K562 (cell line): ENCODE results near the gene PI4KA. TPM values are rescaled to one million over a fixed set of nuclear protein-coding genes. Genes with fewer than 3 reads are reported as not detected.
A peak's percentile ranks its signal among the peaks of the same experiment; 100 is the strongest.

Source experiments
- CAMTA2 ChIP-seq: fragments of 250-450 bp; sonication (Bioruptor Pico); conservative IDR thresholded peaks from 2 replicates; pipeline ENCODE4 v1.5.1; 2022
- KDM4B ChIP-seq, 2 experiments: fragments of 450-650 bp in 1 of 2; sonication (generic) in 1 of 2; IDR thresholded peaks; 2 replicates each; pipeline ENCODE4 v1.6.1; 2016 to 2017; ENCODE audit warnings: borderline replicate concordance in 2 of 2, antibody characterized with exemption in 1 of 2, low read depth in 1 of 2, mild to moderate bottlenecking in 1 of 2
- LCOR ChIP-seq: sonication (generic); formaldehyde crosslinking; IDR thresholded peaks from 2 replicates; pipeline ENCODE4 v1.8.0; 2022; ENCODE audit warnings: mild to moderate bottlenecking, missing genetic modification reagents
- MXI1 ChIP-seq: IDR thresholded peaks from 2 replicates; pipeline ENCODE4 v1.6.1; 2011; ENCODE audit warnings: low read depth, mild to moderate bottlenecking, improper control_type of control experiment, low read length
- RUNX1 ChIP-seq: sonication (generic); IDR thresholded peaks from 2 replicates; pipeline ENCODE4 v1.6.1; 2016; ENCODE audit warnings: antibody characterized with exemption, low read depth
- SMAD3 ChIP-seq: fragments of 450-650 bp; formaldehyde crosslinking; conservative IDR thresholded peaks from 2 replicates; pipeline ENCODE4 v1.4.0; 2020; ENCODE audit warnings: mild to moderate bottlenecking
- SMC3 ChIP-seq: conservative IDR thresholded peaks from 2 replicates; pipeline ENCODE4 v1.6.1; 2011; ENCODE audit warnings: low read depth, low read length, improper control_type of control experiment; ENCODE audit not compliant: insufficient read depth
- SRSF7 ChIP-seq: fragments of 200-400 bp; formaldehyde crosslinking; optimal IDR thresholded peaks from 2 replicates; pipeline ENCODE3; 2017; ENCODE audit warnings: mild to moderate bottlenecking, low read depth, low read length
- TAF1 ChIP-seq: IDR thresholded peaks from 2 replicates; pipeline ENCODE4 v1.6.1; 2011; ENCODE audit warnings: mild to moderate bottlenecking, low read length, moderate library complexity; ENCODE audit not compliant: insufficient read depth, control insufficient read depth, severe bottlenecking; ENCODE audit errors: extremely low read depth
- ZKSCAN3 ChIP-seq: fragments of 250-450 bp; sonication (Bioruptor Pico); IDR thresholded peaks from 2 replicates; pipeline ENCODE4 v1.4.0; 2020
- ZNF224 ChIP-seq: sonication (generic); formaldehyde crosslinking; IDR thresholded peaks from 2 replicates; pipeline ENCODE4 v1.8.0; 2022; ENCODE audit warnings: mild to moderate bottlenecking, missing genetic modification reagents
- ZNF444 ChIP-seq: fragments of 250-450 bp; sonication (Bioruptor Pico); IDR thresholded peaks from 2 replicates; pipeline ENCODE4 v1.4.0; 2020; ENCODE audit warnings: mild to moderate bottlenecking, moderate library complexity
- ZNF696 ChIP-seq: fragments of 250-450 bp; sonication (Bioruptor Pico); conservative IDR thresholded peaks from 2 replicates; pipeline ENCODE4 v1.4.0; 2020; ENCODE audit warnings: mild to moderate bottlenecking, moderate library complexity
- polyA plus RNA-seq, 8 experiments: library from polyadenylated mRNA; depleted of rRNA in 4 of 8; stranded (reverse) in 5 of 8; unstranded in 3 of 8; fragments of >200 nt; fragmentation: Nextera tagmentation in 2 of 8; fragmentation: Illumina TruSeq in 1 of 8; extraction: Ambion mirVana in 2 of 8; extraction: Trizol in 1 of 8; gene quantifications; 2 replicates each; pipeline versions ENCODE4 v1.2.1 to v1.2.3, GENCODE V29; 2011 to 2014; ENCODE audit warnings: inconsistent platforms in 1 of 8, missing spikeins in 1 of 8
- total RNA-seq, 7 experiments: library from RNA; depleted of rRNA in 6 of 7; stranded (reverse); fragments of >200 nt in 6 of 7; fragmentation: Illumina TruSeq in 2 of 7; extraction: Trizol in 2 of 7; gene quantifications; 2 replicates each; pipeline versions ENCODE4 v1.2.1 to v1.2.3, GENCODE V29; 2011 to 2021; ENCODE audit warnings: low replicate concordance in 1 of 7
- TF ChIP-seq, protein P1 (sequence below): sonication (generic); formaldehyde crosslinking; IDR thresholded peaks from 2 replicates; pipeline ENCODE4 v1.8.1; 2023; ENCODE audit warnings: mild to moderate bottlenecking, missing genetic modification reagents
- TF ChIP-seq, protein P2 (sequence below): fragments of 450-650 bp; IDR thresholded peaks from 2 replicates; pipeline ENCODE4 v1.6.1; 2017; ENCODE audit warnings: mild to moderate bottlenecking, moderate library complexity
- TF ChIP-seq, protein P3 (sequence below): fragments of 450-650 bp; formaldehyde crosslinking; IDR thresholded peaks from 2 replicates; pipeline ENCODE4 v1.4.0; 2020; ENCODE audit warnings: mild to moderate bottlenecking
- TF ChIP-seq, protein P4 (sequence below): sonication (generic); formaldehyde crosslinking; IDR thresholded peaks from 2 replicates; pipeline ENCODE4 v1.8.1; 2023; ENCODE audit warnings: mild to moderate bottlenecking, missing genetic modification reagents

PI4KA gene
- total and polyA plus RNA-seq, 9 of the 15 experiments (the other 6 are each of a cell fraction or from before 2014, with no cell fraction given): 7.3 to 187 (median 84.7) TPM

DNA sequence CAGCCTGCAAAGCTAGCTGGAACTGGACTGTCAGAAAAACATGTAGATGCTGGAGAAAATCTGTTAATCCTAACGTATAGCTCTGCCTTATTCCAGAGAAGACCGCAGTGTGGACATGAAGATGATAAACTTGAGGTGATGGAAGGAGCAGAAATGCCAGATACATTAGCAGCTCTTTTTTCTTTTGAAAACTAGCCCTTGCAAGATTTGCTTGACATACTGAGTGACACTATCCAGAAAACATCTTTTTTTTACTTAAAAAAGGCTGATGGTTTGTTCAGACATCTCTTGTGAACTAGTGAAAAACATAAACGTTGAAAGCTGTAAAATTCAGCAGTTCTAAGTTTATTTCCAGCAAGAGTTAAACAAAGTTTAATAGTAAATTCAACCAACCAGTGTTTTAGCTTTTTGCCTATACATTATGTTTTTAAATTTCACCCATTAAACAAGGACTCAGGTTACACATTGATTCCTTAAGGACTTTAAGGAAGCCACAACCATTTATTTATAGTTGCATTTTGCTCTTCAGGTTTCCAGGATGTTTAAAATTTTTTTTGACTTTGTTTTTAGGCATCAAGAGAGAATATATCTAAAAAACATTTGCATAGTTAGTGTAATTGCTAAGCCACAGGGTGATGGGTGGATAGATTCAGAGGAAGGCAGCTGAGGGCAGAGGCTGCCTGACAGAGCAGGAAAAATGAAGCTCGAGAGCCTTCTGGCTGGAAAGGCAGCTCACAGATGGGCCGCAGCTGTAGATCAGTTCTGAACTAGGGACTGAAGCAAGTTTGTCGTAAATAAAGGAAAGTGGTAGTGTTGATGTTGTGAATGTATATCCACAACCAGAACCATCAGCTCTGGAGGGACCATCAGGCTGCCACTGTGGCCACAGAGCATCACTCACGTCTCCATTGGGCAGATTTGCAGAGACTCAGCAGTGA lies 9.7 kb upstream of the PI4KA start (continued):
- TF ChIP-seq KDM4B (IDR thresholded peaks at IDR 0.05; ENCODE audit: borderline replicate concordance in 2 of 2, low read depth in 1 of 2) (no peak), TAF1 (no peak), SRSF7 (no peak), RUNX1 (no peak), CAMTA2 (CRISPR knock-in tag) (no peak), MXI1 (no peak), ZNF444 (CRISPR knock-in tag) (no peak), ZKSCAN3 (CRISPR knock-in tag) (no peak), ZNF224 (CRISPR knock-in tag) (no peak), SMAD3 (no peak), ZNF696 (no peak), SMC3 (no peak), LCOR (CRISPR knock-in tag) (no peak)
- TF ChIP-seq, protein P1, sequence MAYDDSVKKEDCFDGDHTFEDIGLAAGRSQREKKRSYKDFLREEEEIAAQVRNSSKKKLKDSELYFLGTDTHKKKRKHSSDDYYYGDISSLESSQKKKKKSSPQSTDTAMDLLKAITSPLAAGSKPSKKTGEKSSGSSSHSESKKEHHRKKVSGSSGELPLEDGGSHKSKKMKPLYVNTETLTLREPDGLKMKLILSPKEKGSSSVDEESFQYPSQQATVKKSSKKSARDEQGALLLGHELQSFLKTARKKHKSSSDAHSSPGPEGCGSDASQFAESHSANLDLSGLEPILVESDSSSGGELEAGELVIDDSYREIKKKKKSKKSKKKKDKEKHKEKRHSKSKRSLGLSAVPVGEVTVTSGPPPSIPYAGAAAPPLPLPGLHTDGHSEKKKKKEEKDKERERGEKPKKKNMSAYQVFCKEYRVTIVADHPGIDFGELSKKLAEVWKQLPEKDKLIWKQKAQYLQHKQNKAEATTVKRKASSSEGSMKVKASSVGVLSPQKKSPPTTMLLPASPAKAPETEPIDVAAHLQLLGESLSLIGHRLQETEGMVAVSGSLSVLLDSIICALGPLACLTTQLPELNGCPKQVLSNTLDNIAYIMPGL (CRISPR knock-in tag): 0 out of 2 replicates have a peak, but pooled peaks have one; percentile 45
- TF ChIP-seq, protein P2, sequence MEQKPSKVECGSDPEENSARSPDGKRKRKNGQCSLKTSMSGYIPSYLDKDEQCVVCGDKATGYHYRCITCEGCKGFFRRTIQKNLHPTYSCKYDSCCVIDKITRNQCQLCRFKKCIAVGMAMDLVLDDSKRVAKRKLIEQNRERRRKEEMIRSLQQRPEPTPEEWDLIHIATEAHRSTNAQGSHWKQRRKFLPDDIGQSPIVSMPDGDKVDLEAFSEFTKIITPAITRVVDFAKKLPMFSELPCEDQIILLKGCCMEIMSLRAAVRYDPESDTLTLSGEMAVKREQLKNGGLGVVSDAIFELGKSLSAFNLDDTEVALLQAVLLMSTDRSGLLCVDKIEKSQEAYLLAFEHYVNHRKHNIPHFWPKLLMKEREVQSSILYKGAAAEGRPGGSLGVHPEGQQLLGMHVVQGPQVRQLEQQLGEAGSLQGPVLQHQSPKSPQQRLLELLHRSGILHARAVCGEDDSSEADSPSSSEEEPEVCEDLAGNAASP: no peak
- TF ChIP-seq, protein P3, sequence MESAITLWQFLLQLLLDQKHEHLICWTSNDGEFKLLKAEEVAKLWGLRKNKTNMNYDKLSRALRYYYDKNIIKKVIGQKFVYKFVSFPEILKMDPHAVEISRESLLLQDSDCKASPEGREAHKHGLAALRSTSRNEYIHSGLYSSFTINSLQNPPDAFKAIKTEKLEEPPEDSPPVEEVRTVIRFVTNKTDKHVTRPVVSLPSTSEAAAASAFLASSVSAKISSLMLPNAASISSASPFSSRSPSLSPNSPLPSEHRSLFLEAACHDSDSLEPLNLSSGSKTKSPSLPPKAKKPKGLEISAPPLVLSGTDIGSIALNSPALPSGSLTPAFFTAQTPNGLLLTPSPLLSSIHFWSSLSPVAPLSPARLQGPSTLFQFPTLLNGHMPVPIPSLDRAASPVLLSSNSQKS (CRISPR knock-in tag): no peak
- TF ChIP-seq, protein P4, sequence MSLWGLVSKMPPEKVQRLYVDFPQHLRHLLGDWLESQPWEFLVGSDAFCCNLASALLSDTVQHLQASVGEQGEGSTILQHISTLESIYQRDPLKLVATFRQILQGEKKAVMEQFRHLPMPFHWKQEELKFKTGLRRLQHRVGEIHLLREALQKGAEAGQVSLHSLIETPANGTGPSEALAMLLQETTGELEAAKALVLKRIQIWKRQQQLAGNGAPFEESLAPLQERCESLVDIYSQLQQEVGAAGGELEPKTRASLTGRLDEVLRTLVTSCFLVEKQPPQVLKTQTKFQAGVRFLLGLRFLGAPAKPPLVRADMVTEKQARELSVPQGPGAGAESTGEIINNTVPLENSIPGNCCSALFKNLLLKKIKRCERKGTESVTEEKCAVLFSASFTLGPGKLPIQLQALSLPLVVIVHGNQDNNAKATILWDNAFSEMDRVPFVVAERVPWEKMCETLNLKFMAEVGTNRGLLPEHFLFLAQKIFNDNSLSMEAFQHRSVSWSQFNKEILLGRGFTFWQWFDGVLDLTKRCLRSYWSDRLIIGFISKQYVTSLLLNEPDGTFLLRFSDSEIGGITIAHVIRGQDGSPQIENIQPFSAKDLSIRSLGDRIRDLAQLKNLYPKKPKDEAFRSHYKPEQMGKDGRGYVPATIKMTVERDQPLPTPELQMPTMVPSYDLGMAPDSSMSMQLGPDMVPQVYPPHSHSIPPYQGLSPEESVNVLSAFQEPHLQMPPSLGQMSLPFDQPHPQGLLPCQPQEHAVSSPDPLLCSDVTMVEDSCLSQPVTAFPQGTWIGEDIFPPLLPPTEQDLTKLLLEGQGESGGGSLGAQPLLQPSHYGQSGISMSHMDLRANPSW (CRISPR knock-in tag): peak; percentile 13
- TF ChIP-seq, all 486 proteins: peak for 4
